Measurements from ENCODE around the gene NTN1.

The NTN1 gene

GRCh38 chr17:9258115-9259015 lies 237.1 kb downstream of the NTN1 start:
- Histone ChIP-seq H3K4me1 (ENCODE audit: insufficient read depth, low read length) (peaks cover 26% of the 10 kb centered on the region), H3K4me3 (ENCODE audit: low read length) (no peak overlapping the region), H3K9me3 (ENCODE audit: insufficient read depth, low read depth, low read length) (no peaks in the 10 kb centered on the region), H3K36me3 (ENCODE audit: insufficient read depth, low read length) (no peaks in the 10 kb centered on the region), H3K27ac (ENCODE audit: low read depth, low read length) (no peak overlapping the region), H3K9ac (ENCODE audit: low read depth, low read length) (no peak overlapping the region), H3K27me3 (ENCODE audit: insufficient read depth, low read length) (no peaks in the 10 kb centered on the region)
- WGBS = 77% methylated on average over 14 of the region's 15 CpGs

- WGBS = 90% methylated on average over 10 of the region's 10 CpGs
- Histone ChIP-seq H3K4me1 (ENCODE audit: insufficient read depth, low read length) (peaks cover 26% of the 10 kb centered on the region), H3K4me3 (ENCODE audit: low read length) (no peak overlapping the region), H3K27ac (ENCODE audit: low read depth, low read length) (no peak overlapping the region), H3K9ac (ENCODE audit: low read depth, low read length) (no peak overlapping the region), H3K36me3 (ENCODE audit: insufficient read depth, low read length) (no peaks in the 10 kb centered on the region), H3K9me3 (ENCODE audit: insufficient read depth, low read depth, low read length) (no peaks in the 10 kb centered on the region), H3K27me3 (ENCODE audit: insufficient read depth, low read length) (no peaks in the 10 kb centered on the region)
Measured at GRCh38 chr17:9259419-9259818, 238.1 kb downstream of the NTN1 start.

DNA sequence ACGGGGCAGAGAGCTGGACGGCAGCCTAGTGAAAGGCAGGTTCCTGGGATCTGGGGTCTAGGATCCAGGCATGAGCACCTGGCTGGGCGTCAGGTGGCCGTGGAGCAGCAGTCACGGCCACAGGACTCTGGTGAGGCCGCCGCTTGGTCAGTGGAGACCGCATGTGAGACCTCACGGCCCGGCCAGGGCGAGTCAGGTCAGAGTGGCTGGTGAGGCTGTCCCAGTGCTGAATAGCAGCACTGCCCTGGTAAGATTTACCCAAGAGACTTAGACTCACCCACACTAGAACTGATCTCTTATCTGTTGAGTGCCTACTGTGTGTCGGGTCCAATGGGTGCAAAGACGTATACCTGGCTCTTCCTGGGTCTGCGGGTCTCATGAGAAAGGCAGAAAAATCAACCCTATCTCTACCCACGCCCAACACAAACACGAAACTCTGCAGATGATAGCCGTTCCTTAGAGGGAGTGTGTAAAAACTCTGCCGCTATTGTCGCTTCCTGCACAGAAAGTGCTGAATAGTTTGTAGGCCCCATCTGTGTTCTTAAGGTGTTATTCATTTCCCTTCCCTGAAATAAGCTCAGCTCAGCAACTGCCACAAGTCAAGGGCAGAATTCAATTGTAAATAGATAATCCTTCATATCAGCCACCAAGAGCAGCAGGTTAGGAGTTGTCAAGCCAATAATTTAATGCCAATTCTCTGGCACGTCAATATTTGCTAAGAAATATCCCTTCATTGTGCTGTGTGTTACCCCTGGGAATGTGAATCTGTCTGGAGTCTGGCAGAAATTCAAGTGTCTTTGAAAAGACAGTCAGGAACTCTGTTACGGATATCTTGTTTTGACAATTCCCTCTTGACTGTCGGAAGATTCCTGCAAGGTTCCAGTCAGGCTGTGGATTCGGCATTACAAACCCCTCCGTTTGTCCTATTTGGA lies 240.0 kb downstream of the NTN1 start:
- no peaks in the 10 kb centered on the region for H3K36me3 ChIP-seq (ENCODE audit: insufficient read depth, low read length)
- H3K9me3 ChIP-seq (ENCODE audit: insufficient read depth, low read depth, low read length) = no peaks in the 10 kb centered on the region
- no peak overlapping the region for H3K4me3 ChIP-seq (ENCODE audit: low read length)
- no peaks in the 10 kb centered on the region for H3K27me3 ChIP-seq (ENCODE audit: insufficient read depth, low read length)
- H3K27ac ChIP-seq (ENCODE audit: low read depth, low read length) = no peak overlapping the region
- 93% methylated on average over 24 of the region's 24 CpGs for WGBS
- H3K4me1 ChIP-seq (ENCODE audit: insufficient read depth, low read length) = peaks cover 26% of the 10 kb centered on the region
- H3K9ac ChIP-seq (ENCODE audit: low read depth, low read length) = no peak overlapping the region

DNA sequence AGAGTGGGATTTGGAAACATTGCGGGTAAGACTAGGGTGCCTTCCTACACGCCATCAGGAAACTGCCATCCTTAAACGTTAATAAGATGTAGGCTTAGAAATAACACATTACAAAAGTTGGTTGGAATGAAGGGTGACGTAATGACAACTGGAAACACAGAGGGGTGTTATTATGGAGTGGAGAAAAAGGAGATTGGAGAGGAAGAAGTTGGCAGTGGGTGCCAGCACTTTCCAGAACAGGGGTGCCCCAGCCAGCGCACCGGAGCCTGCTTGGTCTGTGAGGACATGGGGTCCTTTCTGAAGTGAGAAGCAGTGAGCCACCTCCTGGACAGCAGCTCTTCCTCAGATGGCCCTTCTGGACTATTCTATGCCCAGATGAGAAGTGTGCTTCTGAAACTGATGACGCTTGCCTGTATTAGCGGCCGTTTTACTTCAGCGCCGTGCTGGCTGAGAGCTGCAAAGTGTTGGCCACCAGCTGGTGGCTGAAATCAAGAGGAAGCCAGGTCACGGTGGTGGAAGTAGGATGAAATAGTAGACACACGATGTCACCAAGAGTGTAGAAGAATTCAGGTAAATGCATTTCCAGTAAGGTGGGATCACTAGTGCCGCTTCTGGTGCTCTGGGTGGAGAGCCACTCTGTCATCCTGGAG lies 244.8 kb downstream of the NTN1 start:
- Histone ChIP-seq H3K9ac (ENCODE audit: low read depth, low read length) (no peak overlapping the region), H3K4me1 (ENCODE audit: insufficient read depth, low read length) (0 out of 2 replicates have a peak, but pooled peaks cover 2% of the 10 kb centered on the region), H3K36me3 (ENCODE audit: insufficient read depth, low read length) (no peaks in the 10 kb centered on the region), H3K27me3 (ENCODE audit: insufficient read depth, low read length) (no peaks in the 10 kb centered on the region), H3K4me3 (ENCODE audit: low read length) (no peak overlapping the region), H3K9me3 (ENCODE audit: insufficient read depth, low read depth, low read length) (no peaks in the 10 kb centered on the region), H3K27ac (ENCODE audit: low read depth, low read length) (no peak overlapping the region)
- WGBS = 95% methylated on average over 14 of the region's 14 CpGs

DNA sequence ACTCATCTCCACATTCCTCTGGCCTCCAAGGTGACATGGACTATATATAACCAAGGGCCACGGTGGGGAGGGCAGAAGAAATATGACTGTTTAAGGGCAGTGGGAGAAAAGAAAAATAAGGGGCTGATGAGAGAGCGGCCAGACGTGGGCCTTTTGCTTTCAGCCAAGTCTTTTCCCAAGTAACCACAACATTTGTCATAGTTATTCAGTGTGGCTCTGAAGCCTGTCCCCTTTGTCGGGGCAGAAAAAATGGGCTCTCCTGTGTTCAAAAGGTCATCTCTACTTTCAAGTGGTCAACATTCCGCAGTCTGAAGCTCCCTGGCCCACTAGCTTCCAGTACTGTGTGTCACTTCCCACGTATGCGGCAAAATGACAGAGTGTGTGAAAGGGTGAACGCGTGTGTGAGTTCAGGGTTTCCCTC lies 245.4 kb downstream of the NTN1 start:
- H3K9me3 ChIP-seq (ENCODE audit: insufficient read depth, low read depth, low read length) = no peaks in the 10 kb centered on the region
- no peaks in the 10 kb centered on the region for H3K27me3 ChIP-seq (ENCODE audit: insufficient read depth, low read length)
- H3K27ac ChIP-seq (ENCODE audit: low read depth, low read length) = no peak overlapping the region
- no peak overlapping the region for H3K9ac ChIP-seq (ENCODE audit: low read depth, low read length)
- H3K36me3 ChIP-seq (ENCODE audit: insufficient read depth, low read length) = no peaks in the 10 kb centered on the region
- H3K4me3 ChIP-seq (ENCODE audit: low read length) = no peak overlapping the region
- no peaks in the 10 kb centered on the region for H3K4me1 ChIP-seq (ENCODE audit: insufficient read depth, low read length)
- 92% methylated on average over 9 of the region's 9 CpGs for whole genome bisulfite sequencing

- no peaks in the 10 kb centered on the region for H3K27me3 ChIP-seq (ENCODE audit: insufficient read depth, low read length)
- H3K9ac ChIP-seq (ENCODE audit: low read depth, low read length) = no peak overlapping the region
- H3K36me3 ChIP-seq (ENCODE audit: insufficient read depth, low read length) = no peaks in the 10 kb centered on the region
- H3K9me3 ChIP-seq (ENCODE audit: insufficient read depth, low read depth, low read length) = no peaks in the 10 kb centered on the region
- 95% methylated on average over 6 of the region's 6 CpGs for WGBS
- no peak overlapping the region for H3K4me3 ChIP-seq (ENCODE audit: low read length)
- no peaks in the 10 kb centered on the region for H3K4me1 ChIP-seq (ENCODE audit: insufficient read depth, low read length)
- no peak overlapping the region for H3K27ac ChIP-seq (ENCODE audit: low read depth, low read length)
Measured at GRCh38 chr17:9268546-9268945, 247.2 kb downstream of the NTN1 start.

DNA sequence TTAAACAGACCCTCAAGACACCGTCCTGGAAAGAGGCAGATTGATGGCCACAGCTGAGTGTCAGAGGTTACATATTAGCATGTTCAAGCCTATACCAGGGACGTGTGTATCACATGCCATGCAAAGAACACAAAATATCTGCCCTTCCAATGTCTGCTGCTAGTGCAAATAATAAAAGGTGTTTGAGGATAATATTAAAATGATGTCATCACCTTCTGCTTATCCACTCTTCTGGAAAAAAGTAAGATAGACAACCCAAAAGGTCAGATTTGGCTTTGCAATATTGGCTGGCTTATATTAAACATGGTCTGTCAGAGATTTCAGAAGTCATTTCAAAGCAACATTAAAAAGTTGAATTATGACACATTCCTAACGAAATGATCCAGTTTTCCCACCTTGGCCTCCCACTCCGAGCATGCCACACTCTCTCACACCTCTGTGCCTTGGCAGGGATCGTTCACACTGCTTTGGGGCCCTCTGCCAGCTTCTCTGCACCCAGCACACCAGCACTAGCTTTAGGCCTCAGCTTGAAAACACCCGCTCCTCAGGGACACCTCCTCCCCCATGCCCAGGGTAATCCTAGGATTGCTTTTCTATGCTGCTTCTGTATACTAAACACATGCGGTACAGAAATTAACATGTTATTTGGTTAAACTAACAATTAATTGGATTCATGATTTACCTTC lies 248.2 kb downstream of the NTN1 start:
- H3K27me3 ChIP-seq (ENCODE audit: insufficient read depth, low read length) = no peaks in the 10 kb centered on the region
- H3K9me3 ChIP-seq (ENCODE audit: insufficient read depth, low read depth, low read length) = no peaks in the 10 kb centered on the region
- H3K4me3 ChIP-seq (ENCODE audit: low read length) = no peak overlapping the region
- H3K4me1 ChIP-seq (ENCODE audit: insufficient read depth, low read length) = no peaks in the 10 kb centered on the region
- H3K27ac ChIP-seq (ENCODE audit: low read depth, low read length) = no peak overlapping the region
- WGBS = 90% methylated on average over 7 of the region's 7 CpGs
- no peaks in the 10 kb centered on the region for H3K36me3 ChIP-seq (ENCODE audit: insufficient read depth, low read length)
- H3K9ac ChIP-seq (ENCODE audit: low read depth, low read length) = no peak overlapping the region

DNA sequence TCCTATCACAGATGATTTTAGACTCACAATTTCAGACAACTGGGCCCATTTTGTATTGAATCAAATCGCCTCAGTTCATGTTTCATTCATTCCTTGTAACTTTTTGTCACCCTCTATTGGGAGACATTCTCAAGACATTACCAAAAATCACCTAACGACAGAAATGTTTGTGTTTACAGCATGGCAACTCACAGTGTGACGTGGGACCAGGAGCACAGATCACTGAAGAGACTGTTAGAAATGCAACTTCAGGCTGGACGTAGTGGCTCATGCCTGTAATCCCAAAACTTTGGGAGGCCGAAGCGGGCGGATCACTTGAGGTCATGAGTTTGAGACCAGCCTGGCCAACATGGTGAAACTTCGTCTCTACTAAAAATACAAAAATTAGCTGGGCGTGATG lies 249.6 kb downstream of the NTN1 start:
- Histone ChIP-seq H3K27me3 (ENCODE audit: insufficient read depth, low read length) (no peaks in the 10 kb centered on the region), H3K4me3 (ENCODE audit: low read length) (no peak overlapping the region), H3K36me3 (ENCODE audit: insufficient read depth, low read length) (no peaks in the 10 kb centered on the region), H3K27ac (ENCODE audit: low read depth, low read length) (no peak overlapping the region), H3K9ac (ENCODE audit: low read depth, low read length) (no peak overlapping the region), H3K9me3 (ENCODE audit: insufficient read depth, low read depth, low read length) (no peaks in the 10 kb centered on the region), H3K4me1 (ENCODE audit: insufficient read depth, low read length) (no peaks in the 10 kb centered on the region)
- 92% methylated on average over 9 of the region's 9 CpGs for WGBS

- H3K9me3 ChIP-seq (ENCODE audit: insufficient read depth, low read depth, low read length) = no peaks in the 10 kb centered on the region
- WGBS = 84% methylated on average over 7 of the region's 8 CpGs
- H3K4me3 ChIP-seq (ENCODE audit: low read length) = no peak overlapping the region
- no peaks in the 10 kb centered on the region for H3K27me3 ChIP-seq (ENCODE audit: insufficient read depth, low read length)
- H3K4me1 ChIP-seq (ENCODE audit: insufficient read depth, low read length) = no peaks in the 10 kb centered on the region
- no peak overlapping the region for H3K27ac ChIP-seq (ENCODE audit: low read depth, low read length)
- H3K9ac ChIP-seq (ENCODE audit: low read depth, low read length) = no peak overlapping the region
- no peaks in the 10 kb centered on the region for H3K36me3 ChIP-seq (ENCODE audit: insufficient read depth, low read length)
Measured at GRCh38 chr17:9271989-9272388, 250.7 kb downstream of the NTN1 start.

DNA sequence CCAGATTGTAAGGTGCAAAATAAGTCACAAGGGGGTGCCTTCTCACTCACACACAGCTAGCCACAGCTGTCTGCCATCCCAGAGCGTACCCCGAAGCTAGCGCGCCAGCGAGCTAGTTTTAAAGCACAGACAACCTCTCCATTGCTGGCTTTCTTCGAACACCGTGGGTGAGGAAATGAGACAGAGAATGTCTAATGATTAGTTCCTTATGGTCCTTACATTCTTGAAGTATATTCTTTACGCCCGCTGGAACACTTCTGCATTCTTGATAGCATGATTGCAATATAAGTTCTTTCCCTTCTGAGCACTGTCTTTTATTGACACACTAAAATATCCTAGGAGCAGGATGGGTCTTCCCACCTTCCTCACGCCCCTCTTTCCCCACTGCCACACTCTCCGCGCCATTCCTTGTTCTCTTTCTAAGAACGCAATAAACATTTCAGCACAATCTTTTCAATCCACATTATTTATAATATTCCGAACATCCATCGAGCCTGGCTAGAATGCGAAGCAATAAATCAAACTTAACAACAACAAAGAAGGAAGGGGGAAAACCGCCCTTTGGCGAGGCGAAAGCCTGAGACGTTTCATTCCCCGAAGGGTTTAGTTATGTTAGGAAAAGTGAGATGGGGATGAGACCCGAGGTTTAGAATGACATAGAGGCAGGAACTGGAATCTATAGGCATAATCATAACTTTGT lies 251.3 kb downstream of the NTN1 start:
- Histone ChIP-seq H3K9me3 (ENCODE audit: insufficient read depth, low read depth, low read length) (no peaks in the 10 kb centered on the region), H3K9ac (ENCODE audit: low read depth, low read length) (no peak overlapping the region), H3K27ac (ENCODE audit: low read depth, low read length) (no peak overlapping the region), H3K27me3 (ENCODE audit: insufficient read depth, low read length) (no peaks in the 10 kb centered on the region), H3K4me3 (ENCODE audit: low read length) (no peak overlapping the region), H3K36me3 (ENCODE audit: insufficient read depth, low read length) (no peaks in the 10 kb centered on the region), H3K4me1 (ENCODE audit: insufficient read depth, low read length) (no peaks in the 10 kb centered on the region)
- WGBS = 96% methylated on average over 22 of the region's 22 CpGs

Measured in HUES64 (cell line).